ENCODE results near the gene TMTC4.

DNA sequence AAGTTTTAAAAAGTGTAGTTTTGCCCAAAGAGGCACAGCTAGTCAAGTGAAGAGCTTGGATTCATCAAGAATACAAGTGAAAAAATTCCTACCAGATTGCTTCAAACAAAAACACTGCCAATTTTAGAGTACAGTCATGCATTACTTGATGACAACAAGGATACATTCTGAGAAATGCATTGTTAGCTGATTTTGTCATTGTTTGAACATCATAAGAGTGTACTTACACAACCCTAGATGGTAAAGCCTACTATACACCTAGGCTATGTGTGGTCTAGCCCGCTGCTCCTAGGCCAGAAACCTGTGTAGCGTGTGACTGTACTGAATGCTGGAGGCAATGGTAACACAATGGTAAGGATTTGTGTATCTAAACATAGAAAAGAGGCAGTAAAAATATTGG lies 41.1 kb downstream of the TMTC4 start:
- TF ChIP-seq, protein P1, sequence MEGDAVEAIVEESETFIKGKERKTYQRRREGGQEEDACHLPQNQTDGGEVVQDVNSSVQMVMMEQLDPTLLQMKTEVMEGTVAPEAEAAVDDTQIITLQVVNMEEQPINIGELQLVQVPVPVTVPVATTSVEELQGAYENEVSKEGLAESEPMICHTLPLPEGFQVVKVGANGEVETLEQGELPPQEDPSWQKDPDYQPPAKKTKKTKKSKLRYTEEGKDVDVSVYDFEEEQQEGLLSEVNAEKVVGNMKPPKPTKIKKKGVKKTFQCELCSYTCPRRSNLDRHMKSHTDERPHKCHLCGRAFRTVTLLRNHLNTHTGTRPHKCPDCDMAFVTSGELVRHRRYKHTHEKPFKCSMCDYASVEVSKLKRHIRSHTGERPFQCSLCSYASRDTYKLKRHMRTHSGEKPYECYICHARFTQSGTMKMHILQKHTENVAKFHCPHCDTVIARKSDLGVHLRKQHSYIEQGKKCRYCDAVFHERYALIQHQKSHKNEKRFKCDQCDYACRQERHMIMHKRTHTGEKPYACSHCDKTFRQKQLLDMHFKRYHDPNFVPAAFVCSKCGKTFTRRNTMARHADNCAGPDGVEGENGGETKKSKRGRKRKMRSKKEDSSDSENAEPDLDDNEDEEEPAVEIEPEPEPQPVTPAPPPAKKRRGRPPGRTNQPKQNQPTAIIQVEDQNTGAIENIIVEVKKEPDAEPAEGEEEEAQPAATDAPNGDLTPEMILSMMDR (IDR thresholded peaks at IDR 0.05; ENCODE audit: insufficient read depth, low read length, poor library complexity, severe bottlenecking): no peak
- TF ChIP-seq EZH2phosphoT487 (conservative IDR thresholded peaks at IDR 0.05; ENCODE audit: low read length): no peak

All from SU-DHL-6 (cell line).